HEK293 (cell line): ENCODE measurements around the gene MYO5B.

ENCODE experiments used
- CTCF ChIA-PET: fragments of 350-600 bp; formaldehyde crosslinking; extraction: SDS; loops from one replicate; lab custom pipeline; 2021; ENCODE audit warnings: antibody characterized with exemption; lab: Yijun Ruan, JAX
- POLR2A ChIA-PET: fragments of 300-600 bp; formaldehyde crosslinking; extraction: SDS; loops from one replicate; lab custom pipeline; 2020; ENCODE audit warnings: antibody characterized with exemption, inconsistent platforms; lab: Yijun Ruan, JAX
- H3K27ac ChIP-seq: fragments of 200-500 bp; sonication (Bioruptor generic); 2 replicates; pipeline ENCODE4 v1.5.1; 2014; ENCODE audit warnings: low read depth, low read length, control low read depth, inconsistent platforms; ENCODE audit errors: extremely low read depth
- H3K36me3 ChIP-seq, 2 experiments: fragments of 200-500 bp in 1 of 2; sonication (Bioruptor generic) in 1 of 2; 1 replicate in 1 of 2; 2 replicates in 1 of 2; pipeline ENCODE4 v1.5.1; 2014 to 2017; ENCODE audit warnings: inconsistent platforms in 2 of 2, low read length in 2 of 2; ENCODE audit not compliant: control insufficient read depth in 2 of 2, insufficient read depth in 1 of 2
- H3K4me1 ChIP-seq: fragments of 200-500 bp; sonication (Bioruptor generic); 2 replicates; pipeline ENCODE4 v1.5.1; 2014; ENCODE audit warnings: mild to moderate bottlenecking, low read length, inconsistent platforms; ENCODE audit not compliant: control insufficient read depth, insufficient read depth
- H3K4me3 ChIP-seq: 2 replicates; pipeline ENCODE4 v1.5.1; 2011; ENCODE audit warnings: low read depth, mild to moderate bottlenecking, control low read depth, low read length, moderate library complexity
- H3K9me3 ChIP-seq: fragments of 200-500 bp; sonication (Bioruptor generic); 2 replicates; pipeline ENCODE4 v1.5.1; 2014; ENCODE audit warnings: low read depth, low read length, inconsistent platforms; ENCODE audit not compliant: control insufficient read depth, insufficient read depth
- EGR2 ChIP-seq: fragments of 450-650 bp; formaldehyde crosslinking; IDR thresholded peaks from 2 replicates; pipeline ENCODE4 v1.5.1; 2016; ENCODE audit warnings: low read depth, missing biosample characterization, missing genetic modification characterization
- IKZF3 ChIP-seq: fragments of 450-650 bp; IDR thresholded peaks from 2 replicates; pipeline ENCODE4 v1.5.0; 2018; ENCODE audit warnings: missing biosample characterization, mild to moderate bottlenecking, missing genetic modification characterization, moderate library complexity
- SALL2 ChIP-seq: fragments of 450-650 bp; formaldehyde crosslinking; IDR thresholded peaks from 2 replicates; pipeline ENCODE4 v1.5.0; 2017; ENCODE audit warnings: missing biosample characterization, mild to moderate bottlenecking, missing genetic modification characterization, borderline replicate concordance
- SCRT1 ChIP-seq: fragments of 450-650 bp; formaldehyde crosslinking; IDR thresholded peaks from 2 replicates; pipeline ENCODE4 v1.5.1; 2016; ENCODE audit warnings: missing biosample characterization, missing genetic modification characterization, borderline replicate concordance
- ZBTB44 ChIP-seq: fragments of 450-650 bp; IDR thresholded peaks from 2 replicates; pipeline ENCODE4 v1.5.1; 2018; ENCODE audit warnings: missing biosample characterization, mild to moderate bottlenecking, missing genetic modification characterization
- ZBTB8A ChIP-seq: fragments of 450-650 bp; formaldehyde crosslinking; IDR thresholded peaks from 2 replicates; pipeline ENCODE4 v1.5.1; 2016; ENCODE audit warnings: missing biosample characterization, missing genetic modification characterization
- ZFP3 ChIP-seq: fragments of 450-650 bp; formaldehyde crosslinking; IDR thresholded peaks from 2 replicates; pipeline ENCODE4 v1.5.1; 2016; ENCODE audit warnings: low read depth, missing biosample characterization, missing genetic modification characterization
- ZFP69B ChIP-seq: fragments of 450-650 bp; formaldehyde crosslinking; IDR thresholded peaks from 2 replicates; pipeline ENCODE4 v1.5.1; 2016; ENCODE audit warnings: missing biosample characterization, missing genetic modification characterization
- ZNF2 ChIP-seq: fragments of 450-650 bp; formaldehyde crosslinking; IDR thresholded peaks from 2 replicates; pipeline ENCODE4 v1.5.1; 2016; ENCODE audit warnings: missing biosample characterization, missing genetic modification characterization
- ZNF211 ChIP-seq: fragments of 450-650 bp; formaldehyde crosslinking; IDR thresholded peaks from 2 replicates; pipeline ENCODE4 v1.5.1; 2016; ENCODE audit warnings: low read depth, missing biosample characterization, missing genetic modification characterization
- ZNF24 ChIP-seq: fragments of 450-650 bp; formaldehyde crosslinking; IDR thresholded peaks from 2 replicates; pipeline ENCODE4 v1.5.1; 2016; ENCODE audit warnings: missing biosample characterization, missing genetic modification characterization
- ZNF404 ChIP-seq: fragments of 450-650 bp; formaldehyde crosslinking; IDR thresholded peaks from 2 replicates; pipeline ENCODE4 v1.5.1; 2017; ENCODE audit warnings: missing biosample characterization, missing genetic modification characterization
- ZNF521 ChIP-seq: fragments of 450-650 bp; formaldehyde crosslinking; IDR thresholded peaks from 2 replicates; pipeline ENCODE4 v1.5.1; 2017; ENCODE audit warnings: missing biosample characterization, mild to moderate bottlenecking, missing genetic modification characterization
- ZNF561 ChIP-seq: fragments of 450-650 bp; IDR thresholded peaks from 2 replicates; pipeline ENCODE4 v1.5.1; 2018; ENCODE audit warnings: missing biosample characterization, missing genetic modification characterization, borderline replicate concordance
- ZNF626 ChIP-seq: fragments of 450-650 bp; sonication (Bioruptor Pico); formaldehyde crosslinking; IDR thresholded peaks from 2 replicates; pipeline ENCODE4 v1.5.1; 2018; ENCODE audit warnings: missing biosample characterization, missing genetic modification characterization, inconsistent platforms
- ZNF692 ChIP-seq: fragments of 450-650 bp; formaldehyde crosslinking; IDR thresholded peaks from 2 replicates; pipeline ENCODE4 v1.5.1; 2016; ENCODE audit warnings: missing biosample characterization, missing genetic modification characterization
- ZSCAN5A ChIP-seq: fragments of 450-650 bp; formaldehyde crosslinking; IDR thresholded peaks from 2 replicates; pipeline ENCODE4 v1.5.1; 2016; ENCODE audit warnings: missing biosample characterization, missing genetic modification characterization
- TF ChIP-seq, protein P1 (sequence below): fragments of 450-650 bp; formaldehyde crosslinking; IDR thresholded peaks from 2 replicates; pipeline ENCODE4 v1.5.1; 2017; ENCODE audit warnings: missing biosample characterization, missing genetic modification characterization
- TF ChIP-seq, protein P2 (sequence below): fragments of 450-650 bp; formaldehyde crosslinking; IDR thresholded peaks from 2 replicates; pipeline ENCODE4 v1.5.1; 2016; ENCODE audit warnings: missing biosample characterization, missing genetic modification characterization

Gene MYO5B

DNA sequence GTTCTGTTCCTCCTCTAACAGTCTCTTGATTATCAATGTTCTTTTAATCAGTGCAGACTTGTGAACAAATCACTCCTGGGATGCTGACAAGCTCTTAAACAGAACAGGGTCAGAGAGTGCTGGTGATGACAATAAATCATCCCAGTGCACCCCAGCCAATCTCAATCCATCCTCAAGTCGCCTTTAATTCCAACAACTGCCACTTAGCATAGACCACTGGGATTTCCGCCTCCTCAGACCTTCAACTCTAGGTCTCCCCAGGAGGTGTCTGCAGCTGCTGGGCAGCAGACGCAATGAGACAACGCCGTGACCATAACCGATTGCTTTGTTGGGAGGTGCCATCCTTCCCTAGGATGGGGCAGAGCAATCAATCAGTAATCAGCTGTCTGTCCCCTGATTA is 197.4 kb downstream of the MYO5B start (continued):
- TF ChIP-seq ZNF692 (tag by site-specific recombination) (no peak), ZBTB8A (tag by site-specific recombination) (no peak), ZNF2 (tag by site-specific recombination) (no peak)

- Histone ChIP-seq H3K4me1 (0 out of 2 replicates have a peak, but pooled peaks cover 4% of the 10 kb centered on the region), H3K27ac (no peak overlapping the region), H3K36me3 (no peaks in the 10 kb centered on the region; a peak in 1 of 3 replicates), H3K4me3 (no peak overlapping the region)
- no peak for TF ChIP-seq SALL2 (tag by site-specific recombination)
- TF ChIP-seq ZNF561 (tag by site-specific recombination): no peak
- TF ChIP-seq EGR2 (tag by site-specific recombination): no peak
- TF ChIP-seq, protein P1, sequence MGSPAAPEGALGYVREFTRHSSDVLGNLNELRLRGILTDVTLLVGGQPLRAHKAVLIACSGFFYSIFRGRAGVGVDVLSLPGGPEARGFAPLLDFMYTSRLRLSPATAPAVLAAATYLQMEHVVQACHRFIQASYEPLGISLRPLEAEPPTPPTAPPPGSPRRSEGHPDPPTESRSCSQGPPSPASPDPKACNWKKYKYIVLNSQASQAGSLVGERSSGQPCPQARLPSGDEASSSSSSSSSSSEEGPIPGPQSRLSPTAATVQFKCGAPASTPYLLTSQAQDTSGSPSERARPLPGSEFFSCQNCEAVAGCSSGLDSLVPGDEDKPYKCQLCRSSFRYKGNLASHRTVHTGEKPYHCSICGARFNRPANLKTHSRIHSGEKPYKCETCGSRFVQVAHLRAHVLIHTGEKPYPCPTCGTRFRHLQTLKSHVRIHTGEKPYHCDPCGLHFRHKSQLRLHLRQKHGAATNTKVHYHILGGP (tag by site-specific recombination): no peak
- TF ChIP-seq ZFP69B (tag by site-specific recombination): no peak
- no peak for TF ChIP-seq ZNF626 (tag by site-specific recombination)
- TF ChIP-seq ZNF24 (tag by site-specific recombination): no peak
- TF ChIP-seq SCRT1 (tag by site-specific recombination): no peak
- no peak for TF ChIP-seq ZNF521 (tag by site-specific recombination)
- TF ChIP-seq ZNF211: no peak
- TF ChIP-seq ZSCAN5A: no peak
- TF ChIP-seq, all 188 proteins: peak for 0
- ChIA-PET POLR2A (no interaction called here), CTCF (interaction anchor here (0.5 to 0.6 kb wide), 2 partner anchors 438 to 1229 kb away, joined by 3 read pairs; no protein-coding TSS in a partner anchor)
- no peaks in the 10 kb centered on the region for H3K9me3 ChIP-seq
These were observed 200.5 kb downstream of the MYO5B start for GRCh38 chr18:49994410-49994809.

GRCh38 chr18:49993299-49993698 is 201.6 kb downstream of the MYO5B start:
- Histone ChIP-seq H3K4me1 (0 out of 2 replicates have a peak, but pooled peaks cover 4% of the 10 kb centered on the region), H3K9me3 (no peaks in the 10 kb centered on the region), H3K36me3 (no peaks in the 10 kb centered on the region; a peak in 1 of 3 replicates), H3K4me3 (no peak overlapping the region), H3K27ac (no peak overlapping the region)
- ChIA-PET CTCF (interaction anchor here (0.6 kb wide), 1 partner anchor 507 kb away, joined by 4 read pairs; no protein-coding TSS in a partner anchor), POLR2A (no interaction called here)
- TF ChIP-seq IKZF3: no peak
- TF ChIP-seq ZBTB44 (tag by site-specific recombination): no peak
- no peak for TF ChIP-seq ZFP3 (tag by site-specific recombination)
- no peak for TF ChIP-seq ZNF404 (tag by site-specific recombination)
- TF ChIP-seq, protein P2, sequence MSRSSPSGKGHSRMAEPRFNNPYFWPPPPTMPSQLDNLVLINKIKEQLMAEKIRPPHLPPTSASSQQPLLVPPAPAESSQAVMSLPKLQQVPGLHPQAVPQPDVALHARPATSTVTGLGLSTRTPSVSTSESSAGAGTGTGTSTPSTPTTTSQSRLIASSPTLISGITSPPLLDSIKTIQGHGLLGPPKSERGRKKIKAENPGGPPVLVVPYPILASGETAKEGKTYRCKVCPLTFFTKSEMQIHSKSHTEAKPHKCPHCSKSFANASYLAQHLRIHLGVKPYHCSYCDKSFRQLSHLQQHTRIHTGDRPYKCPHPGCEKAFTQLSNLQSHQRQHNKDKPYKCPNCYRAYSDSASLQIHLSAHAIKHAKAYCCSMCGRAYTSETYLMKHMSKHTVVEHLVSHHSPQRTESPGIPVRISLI (tag by site-specific recombination): no peak
